IMR-90 (cell line): Measurements from ENCODE around the gene STON2. TPM values are rescaled to one million over a fixed set of nuclear protein-coding genes. Genes with fewer than 3 reads are reported as not detected.

Experiments
- ATAC-seq: fragments of 200-7000 bp; cut with Tn5 transposase; 2 replicates; pipeline ENCODE4 v1.9.1; 2020; ENCODE audit warnings: low read depth, mild to moderate bottlenecking, moderate library complexity
- BruUV-seq: library from RNA; stranded (reverse); fragments of 400-500 nt; replicated peaks from 2 replicates; lab custom pipeline; 2021; lab: Mats Ljungman, UMichigan
- CTCF ChIA-PET: fragments of 300-600 bp; formaldehyde crosslinking; extraction: SDS; loops from one replicate; lab custom pipeline; 2021; ENCODE audit warnings: antibody characterized with exemption; lab: Yijun Ruan, JAX
- POLR2A ChIA-PET: fragments of 300-600 bp; sonication (Branson Sonifier 250); formaldehyde crosslinking; loops from one replicate; lab custom pipeline; 2022; ENCODE audit warnings: antibody characterized with exemption; ENCODE audit not compliant: unreplicated experiment; lab: Charles Lee
- DNase-seq: peaks from one replicate; pipeline ENCODE4 v3.0.0; 2013
- H2AFZ ChIP-seq: replicated peaks from 2 replicates; pipeline ENCODE3; 2013; ENCODE audit warnings: low read length, mild to moderate bottlenecking; ENCODE audit not compliant: poor library complexity
- H2AK5ac ChIP-seq: 2 replicates; pipeline ENCODE4 v1.6.1; 2013; ENCODE audit warnings: low read depth, low read length, inconsistent platforms
- H2AK9ac ChIP-seq: replicated peaks from 2 replicates; pipeline ENCODE3; 2013; ENCODE audit warnings: mild to moderate bottlenecking, low read depth, low read length, moderate library complexity; ENCODE audit not compliant: poor library complexity
- H2BK120ac ChIP-seq: 2 replicates; pipeline ENCODE4 v1.6.1; 2013; ENCODE audit warnings: low read depth, low read length, inconsistent platforms
- H2BK15ac ChIP-seq: 3 replicates; pipeline ENCODE4 v1.6.1; 2013; ENCODE audit warnings: low read depth, low read length, inconsistent platforms
- H2BK20ac ChIP-seq: 2 replicates; pipeline ENCODE4 v1.6.1; 2013; ENCODE audit warnings: low read depth, mild to moderate bottlenecking, inconsistent platforms, low read length, moderate library complexity
- H2BK5ac ChIP-seq: 2 replicates; pipeline ENCODE4 v1.6.1; 2013; ENCODE audit warnings: mild to moderate bottlenecking, low read depth, low read length, inconsistent platforms; ENCODE audit not compliant: poor library complexity, severe bottlenecking
- H3K14ac ChIP-seq: replicated peaks from 2 replicates; pipeline ENCODE4 v1.6.1; 2013; ENCODE audit warnings: low read depth, low read length, inconsistent platforms
- H3K18ac ChIP-seq: 2 replicates; pipeline ENCODE4 v1.6.1; 2013; ENCODE audit warnings: low read depth, low read length, control low read depth
- H3K23ac ChIP-seq: 2 replicates; pipeline ENCODE4 v1.6.1; 2013; ENCODE audit warnings: low read depth, low read length, inconsistent platforms
- H3K27ac ChIP-seq: 2 replicates; pipeline ENCODE4 v1.5.1; 2013; ENCODE audit warnings: mild to moderate bottlenecking, control low read depth, low read length; ENCODE audit not compliant: insufficient read depth
- H3K27me3 ChIP-seq: 2 replicates; pipeline ENCODE4 v1.6.1; 2013; ENCODE audit warnings: low read length; ENCODE audit not compliant: control insufficient read depth, insufficient read depth
- H3K36me3 ChIP-seq: 2 replicates; pipeline ENCODE4 v1.6.1; 2013; ENCODE audit warnings: low read length, mixed read lengths; ENCODE audit not compliant: control insufficient read depth, insufficient read depth
- H3K4ac ChIP-seq: 2 replicates; pipeline ENCODE4 v1.6.1; 2013; ENCODE audit warnings: low read depth, low read length, inconsistent platforms
- H3K4me1 ChIP-seq: 2 replicates; pipeline ENCODE4 v1.6.1; 2013; ENCODE audit warnings: low read length, mixed read lengths; ENCODE audit not compliant: control insufficient read depth, insufficient read depth
- H3K4me2 ChIP-seq: 2 replicates; pipeline ENCODE4 v1.6.1; 2013; ENCODE audit warnings: low read depth, mild to moderate bottlenecking, control low read depth, low read length, moderate library complexity
- H3K4me3 ChIP-seq: 2 replicates; pipeline ENCODE4 v1.5.1; 2013; ENCODE audit warnings: low read depth, mild to moderate bottlenecking, control low read depth, low read length, moderate library complexity; ENCODE audit not compliant: insufficient read depth
- H3K56ac ChIP-seq: 2 replicates; pipeline ENCODE4 v1.6.1; 2013; ENCODE audit warnings: low read length, inconsistent platforms; ENCODE audit not compliant: insufficient read depth; ENCODE audit errors: extremely low read depth
- H3K79me1 ChIP-seq, 2 experiments: 2 replicates each; pipeline ENCODE4 v1.6.1; 2013; ENCODE audit warnings: low read length in 2 of 2, inconsistent platforms in 1 of 2, low read depth in 1 of 2
- H3K9ac ChIP-seq: 2 replicates; pipeline ENCODE4 v1.6.1; 2013; ENCODE audit warnings: low read depth, low read length, control low read depth
- H3K9me1 ChIP-seq: 2 replicates; pipeline ENCODE4 v1.6.1; 2013; ENCODE audit warnings: low read length, inconsistent platforms; ENCODE audit not compliant: insufficient read depth
- H3K9me3 ChIP-seq: 2 replicates; pipeline ENCODE4 v1.6.1; 2013; ENCODE audit warnings: low read length; ENCODE audit not compliant: control insufficient read depth, insufficient read depth
- H4K20me1 ChIP-seq: 2 replicates; pipeline ENCODE4 v1.6.1; 2013; ENCODE audit warnings: low read length, inconsistent platforms; ENCODE audit not compliant: insufficient read depth
- H4K5ac ChIP-seq: 2 replicates; pipeline ENCODE4 v1.6.1; 2013; ENCODE audit warnings: mild to moderate bottlenecking, low read depth, low read length, control low read depth
- H4K8ac ChIP-seq, 2 experiments: 2 replicates each; pipeline ENCODE4 v1.6.1; 2013; ENCODE audit warnings: low read depth in 2 of 2, low read length in 2 of 2, control low read depth in 1 of 2, inconsistent platforms in 1 of 2
- H4K91ac ChIP-seq: 2 replicates; pipeline ENCODE4 v1.6.1; 2013; ENCODE audit warnings: low read depth, low read length, inconsistent platforms; ENCODE audit not compliant: insufficient read depth
- BHLHE40 ChIP-seq: fragments of 150-350 bp; IDR thresholded peaks from 2 replicates; pipeline ENCODE4 v1.6.1; 2016; ENCODE audit warnings: mild to moderate bottlenecking, low read depth, low read length
- CEBPB ChIP-seq: IDR thresholded peaks from 2 replicates; pipeline ENCODE4 v1.6.1; 2012; ENCODE audit warnings: low read depth, low read length, improper control_type of control experiment
- CHD1 ChIP-seq: IDR thresholded peaks from 2 replicates; pipeline ENCODE4 v1.6.1; 2012; ENCODE audit warnings: low read depth, low read length, improper control_type of control experiment
- CTCF ChIP-seq: conservative IDR thresholded peaks from 2 replicates; pipeline ENCODE4 v1.5.1; 2012; ENCODE audit warnings: mild to moderate bottlenecking, low read depth, low read length, improper control_type of control experiment
- ELK1 ChIP-seq: fragments of 150-350 bp; IDR thresholded peaks from 2 replicates; pipeline ENCODE4 v1.6.1; 2016; ENCODE audit warnings: low read depth, mild to moderate bottlenecking, low read length, moderate library complexity, borderline replicate concordance
- FOS ChIP-seq: fragments of 150-350 bp; IDR thresholded peaks from 2 replicates; pipeline ENCODE4 v1.6.1; 2016; ENCODE audit warnings: low read depth, low read length
- MAFK ChIP-seq: IDR thresholded peaks from 2 replicates; pipeline ENCODE4 v1.6.1; 2012; ENCODE audit warnings: low read depth, low read length, improper control_type of control experiment
- MAZ ChIP-seq: IDR thresholded peaks from 2 replicates; pipeline ENCODE4 v1.6.1; 2012; ENCODE audit warnings: low read depth, mild to moderate bottlenecking, low read length, improper control_type of control experiment, moderate library complexity, borderline replicate concordance
- MXI1 ChIP-seq: IDR thresholded peaks from 2 replicates; pipeline ENCODE4 v1.6.1; 2012; ENCODE audit warnings: low read depth, mild to moderate bottlenecking, low read length, moderate library complexity, borderline replicate concordance
- NFE2L2 ChIP-seq: fragments of 150-350 bp; IDR thresholded peaks from 2 replicates; pipeline ENCODE4 v1.6.1; 2016; ENCODE audit warnings: low read depth, mild to moderate bottlenecking, low read length
- POLR2A ChIP-seq: IDR thresholded peaks from 2 replicates; pipeline ENCODE4 v1.6.1; 2012; ENCODE audit warnings: mild to moderate bottlenecking, low read depth, low read length
- RCOR1 ChIP-seq: IDR thresholded peaks from 2 replicates; pipeline ENCODE4 v1.6.1; 2012; ENCODE audit warnings: mild to moderate bottlenecking, low read length, improper control_type of control experiment; ENCODE audit not compliant: insufficient replicate concordance
- RFX5 ChIP-seq: IDR thresholded peaks from 2 replicates; pipeline ENCODE4 v1.8.0; 2012; ENCODE audit warnings: low read depth, mild to moderate bottlenecking, low read length, moderate library complexity
- SMC3 ChIP-seq: fragments of 150-350 bp; IDR thresholded peaks from 2 replicates; pipeline ENCODE4 v1.6.1; 2016; ENCODE audit warnings: low read depth, mild to moderate bottlenecking, antibody characterized with exemption, low read length, moderate library complexity
- USF2 ChIP-seq: fragments of 150-350 bp; IDR thresholded peaks from 2 replicates; pipeline ENCODE4 v1.6.1; 2017; ENCODE audit warnings: mild to moderate bottlenecking, antibody characterized with exemption, low read length, low read depth
- WGBS, 2 experiments: methylation state at CpG; one replicate each; pipeline versions ENCODE4 v1.1.5 to v1.1.7; 2013; ENCODE audit warnings: missing lambda C conversion rate in 2 of 2; ENCODE audit not compliant: insufficient read length in 1 of 2; ENCODE audit errors: extremely low coverage in 2 of 2; 5-methylcytosine and 5-hydroxymethylcytosine counted together
- dilution Hi-C: fragments of 300-500 bp; cut with HindIII; formaldehyde crosslinking; loops from one replicate; pipeline ENCODE4 v1.14.3; 2018; ENCODE audit warnings: low sequenced_read_pairs; ENCODE audit not compliant: unreplicated experiment
- in situ Hi-C: fragments of 300-500 bp; cut with MboI; formaldehyde crosslinking; loops from 3 replicates; pipeline ENCODE4 v1.14.3; 2019; ENCODE audit warnings: low sequenced_read_pairs, inconsistent platforms, mixed read lengths
- intact Hi-C: fragments of 100-400 bp; cut with micrococcal nuclease; formaldehyde crosslinking; loops from 2 replicates; pipeline ENCODE4 v1.10.0; 2022
- polyA plus RNA-seq, 3 experiments: library from polyadenylated mRNA; depleted of rRNA; stranded (reverse); fragments of >200 nt; gene quantifications; 2 replicates each; pipeline ENCODE4 v1.2.3, GENCODE V29; 2012; ENCODE audit warnings: low replicate concordance in 1 of 3
- total RNA-seq: library from RNA; depleted of rRNA; stranded (reverse); fragments of >200 nt; gene quantifications from 2 replicates; pipeline ENCODE4 v1.2.3, GENCODE V29; 2012

Gene STON2
- total and polyA plus RNA-seq, 2 of the 4 experiments (the other 2 are of a cell fraction) = not detected

- H3K4me3 ChIP-seq = no peak overlapping the region
- BruUV-seq = no TSS peak
- H2AK9ac ChIP-seq = no peak overlapping the region
- H4K91ac ChIP-seq = no peak overlapping the region
- H3K9me3 ChIP-seq = no peaks in the 10 kb centered on the region
- H3K23ac ChIP-seq = no peak overlapping the region
- H3K4ac ChIP-seq = no peak overlapping the region
- H3K14ac ChIP-seq = no peak overlapping the region
- H2BK120ac ChIP-seq = no peak overlapping the region
- DNase-seq (no peak), ATAC-seq (no peak)
- no peaks in the 10 kb centered on the region for H3K36me3 ChIP-seq
- in situ Hi-C loops = no loop called here
- POLR2A ChIA-PET = no interaction called here
- H3K18ac ChIP-seq = no peak overlapping the region
- no peaks in the 10 kb centered on the region for H3K79me1 ChIP-seq
- H2BK5ac ChIP-seq = no peak overlapping the region
- H3K27me3 ChIP-seq = no peaks in the 10 kb centered on the region
- dilution Hi-C loops = no loop called here
- no peaks in the 10 kb centered on the region for H3K4me1 ChIP-seq
- no peak overlapping the region for H2BK15ac ChIP-seq
- H4K20me1 ChIP-seq = no peaks in the 10 kb centered on the region
- intact Hi-C loops = no loop called here
- no peaks in the 10 kb centered on the region for H3K9me1 ChIP-seq
- no peak overlapping the region for H3K56ac ChIP-seq
- H3K27ac ChIP-seq = no peak overlapping the region
- no peak overlapping the region for H4K5ac ChIP-seq
- no peak overlapping the region for H2BK20ac ChIP-seq
- no peak overlapping the region for H3K4me2 ChIP-seq
- TF ChIP-seq MXI1 = no peak
- no peak for TF ChIP-seq MAZ
- TF ChIP-seq RCOR1 = no peak
- no peak for TF ChIP-seq MAFK
- no peak for TF ChIP-seq FOS
- TF ChIP-seq CTCF = no peak
- no peak for TF ChIP-seq USF2
- no peak for TF ChIP-seq ELK1
- no peak for TF ChIP-seq SMC3
- no peak for TF ChIP-seq BHLHE40
- TF ChIP-seq CHD1 = no peak
- no peak for TF ChIP-seq CEBPB
- TF ChIP-seq NFE2L2 = no peak
- TF ChIP-seq RFX5 = no peak
- TF ChIP-seq POLR2A = no peak
- no peak overlapping the region for H3K9ac ChIP-seq
- no peak overlapping the region for H2AFZ ChIP-seq
- CTCF ChIA-PET = no interaction called here
- no peak overlapping the region for H4K8ac ChIP-seq
- no peak overlapping the region for H2AK5ac ChIP-seq
- 25% methylated on average over 1 of the region's 2 CpGs; no CpG with 5 or more reads in 1 of the 2 experiments for WGBS, 2 experiments
These were observed 77.0 kb downstream of the STON2 start for GRCh38 chr14:81323093-81323492.
